ENCODE data around the gene EIPR1.
"Not testable (repeated sequence)": the region's sequence is repeated elsewhere in the genome, so short reads cannot be mapped to it uniquely, and the experiment has no call there.

The EIPR1 gene

DNA sequence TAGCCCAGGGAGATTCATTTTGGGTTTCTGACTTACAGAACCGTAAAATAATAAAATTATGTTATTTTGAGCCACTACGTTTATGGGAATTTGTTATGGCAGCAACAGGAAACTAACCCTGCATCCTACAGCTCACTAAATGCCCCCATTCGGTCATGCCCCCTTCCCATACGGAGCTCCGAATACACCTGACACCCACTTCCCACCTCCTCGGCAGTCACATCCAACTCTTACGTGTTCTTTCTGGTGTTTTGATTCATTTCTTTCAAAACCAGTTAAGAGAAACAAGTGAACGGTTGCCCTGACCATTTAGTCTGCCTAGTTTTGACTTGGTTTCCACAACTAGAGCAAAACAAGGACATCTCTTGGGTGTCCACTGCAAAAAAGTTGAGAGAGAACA, 19.7 kb downstream of the EIPR1 start:
- no peak for DNase-seq (ENCODE audit: low read depth)
- H3K4me3 ChIP-seq (ENCODE audit: low read length), result no peak overlapping the region
- TF ChIP-seq CTCF (conservative IDR thresholded peaks at IDR 0.05; ENCODE audit: low read depth, low read length), result no peak

DNA sequence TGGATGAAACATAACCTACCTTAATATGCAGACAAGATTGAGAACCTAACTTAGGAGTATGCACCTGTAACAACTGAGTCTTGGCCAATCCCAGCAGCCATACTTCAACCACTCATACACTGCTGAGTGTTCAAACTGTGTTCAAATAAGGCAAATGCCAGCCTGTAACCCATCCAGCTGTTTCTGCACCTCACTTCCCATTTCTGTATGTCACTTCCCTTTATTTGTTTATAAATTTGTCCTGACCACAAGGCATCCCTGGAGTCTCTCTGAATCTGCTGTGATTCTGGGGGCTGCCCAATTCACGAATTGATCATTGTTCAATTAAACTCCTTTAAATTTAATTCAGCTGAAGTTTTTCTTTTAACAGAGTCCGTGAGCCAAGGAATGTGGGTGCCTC, 20.2 kb downstream of the EIPR1 start:
- not testable (repeated sequence) for H3K4me3 ChIP-seq (ENCODE audit: low read length); DNase-seq (ENCODE audit: low read depth)

DNA sequence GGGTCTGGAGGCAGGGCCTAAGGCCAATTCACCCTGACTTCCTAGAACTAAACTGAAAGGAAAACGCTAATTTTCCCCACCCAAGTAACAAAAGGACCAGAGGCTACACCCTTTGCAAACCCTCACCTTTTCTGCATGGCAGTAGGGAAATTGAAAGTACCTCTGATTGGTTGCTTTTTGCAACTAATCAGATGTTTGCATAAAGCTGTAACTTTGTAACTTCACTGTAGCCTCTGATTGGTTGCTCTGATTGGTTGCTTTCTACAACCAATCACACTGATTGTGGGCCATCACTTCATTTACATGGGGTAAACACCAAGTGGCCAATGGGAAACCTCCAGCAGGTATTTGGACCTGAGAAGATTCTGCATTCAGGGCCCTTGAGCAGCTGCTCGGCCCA, 20.8 kb downstream of the EIPR1 start:
- no peak for DNase-seq (ENCODE audit: low read depth)
- no peak overlapping the region for H3K4me3 ChIP-seq (ENCODE audit: low read length)

GRCh38 chr2:3355951-3356569, 21.6 kb downstream of the EIPR1 start:
- DNase-seq (ENCODE audit: low read depth), result no peak
- TF ChIP-seq CTCF (conservative IDR thresholded peaks at IDR 0.05; ENCODE audit: low read depth, low read length), result no peak
- H3K4me3 ChIP-seq (ENCODE audit: low read length), result no peak overlapping the region

More for the DNA sequence above, 20.8 kb downstream of the EIPR1 start:
- TF ChIP-seq CTCF (conservative IDR thresholded peaks at IDR 0.05; ENCODE audit: low read depth, low read length), result no peak

GRCh38 chr2:3354986-3355385, 22.6 kb downstream of the EIPR1 start:
- no peak overlapping the region for H3K4me3 ChIP-seq (ENCODE audit: low read length)
- DNase-seq (ENCODE audit: low read depth), result no peak
- no peak for TF ChIP-seq CTCF (conservative IDR thresholded peaks at IDR 0.05; ENCODE audit: low read depth, low read length)

DNA sequence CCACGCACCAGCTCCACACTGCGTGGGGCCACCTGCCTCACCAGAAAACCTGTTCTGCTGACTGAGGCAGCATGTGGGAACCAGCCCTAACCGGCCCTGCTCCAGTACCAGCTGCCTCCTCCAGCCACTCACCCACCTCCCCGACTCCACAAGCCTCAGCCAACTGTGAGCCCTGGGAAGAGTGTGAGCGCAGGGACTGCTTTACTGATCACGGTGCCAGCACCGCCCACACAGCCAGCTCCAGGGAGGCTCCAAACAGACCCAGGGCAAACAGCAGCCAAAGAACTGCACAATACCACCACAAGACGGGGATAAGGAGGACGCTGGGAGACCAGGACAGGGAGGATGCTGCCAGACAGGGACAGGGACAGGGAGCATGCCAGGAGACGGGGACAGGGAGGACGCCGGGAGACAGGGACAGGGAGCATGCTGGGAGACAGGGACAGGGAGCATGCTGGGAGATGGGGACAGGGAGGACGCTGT, 28.4 kb downstream of the EIPR1 start:
- H3K4me3 ChIP-seq (ENCODE audit: low read length), result no peak overlapping the region
- TF ChIP-seq CTCF (conservative IDR thresholded peaks at IDR 0.05; ENCODE audit: low read depth, low read length), result no peak

GRCh38 chr2:3348767-3349166, 28.9 kb downstream of the EIPR1 start:
- no peak for DNase-seq (ENCODE audit: low read depth)
- no peak overlapping the region for H3K4me3 ChIP-seq (ENCODE audit: low read length)

More for the DNA sequence above, 28.4 kb downstream of the EIPR1 start:
- DNase-seq (ENCODE audit: low read depth), result no peak

More at GRCh38 chr2:3348767-3349166, 28.9 kb downstream of the EIPR1 start:
- no peak for TF ChIP-seq CTCF (conservative IDR thresholded peaks at IDR 0.05; ENCODE audit: low read depth, low read length)

All from retinal pigment epithelial cell (primary cell).